Vagina (tissue), 2 donors: Measurements from ENCODE around the gene ZW10. TPM values are rescaled to one million over a fixed set of nuclear protein-coding genes. Genes with fewer than 3 reads are reported as not detected.
"Not testable (repeated sequence)": the region's sequence is repeated elsewhere in the genome, so short reads cannot be mapped to it uniquely, and the experiment has no call there.

Source experiments
- DNase-seq, 2 donors: peaks; one replicate each; pipeline ENCODE4 v3.0.0-alpha.2; 2017; ENCODE audit errors: extremely low spot score in 2 of 2
- H3K27ac ChIP-seq: fragments of 200-600 bp; sonication (generic); one replicate; pipeline ENCODE4 v1.5.1; 2019
- H3K27me3 ChIP-seq: fragments of 200-600 bp; sonication (generic); one replicate; pipeline ENCODE4 v1.5.1; 2019
- H3K36me3 ChIP-seq, 2 donors: fragments of 200-600 bp; sonication (generic); one replicate each; pipeline ENCODE4 v1.5.1; 2017 to 2019
- H3K4me1 ChIP-seq: fragments of 200-600 bp; sonication (generic); one replicate; pipeline ENCODE4 v1.5.1; 2019
- H3K4me3 ChIP-seq, 2 donors: fragments of 200-600 bp; sonication (generic); 1 replicate in 1 of 2; 2 replicates in 1 of 2; pipeline ENCODE4 v1.5.1; 2016 to 2019
- H3K9me3 ChIP-seq: fragments of 200-600 bp; sonication (generic); one replicate; pipeline ENCODE4 v1.5.1; 2019
- POLR2A ChIP-seq, 2 donors: fragments of 450-650 bp; IDR thresholded peaks; one replicate each; pipeline ENCODE4 v1.6.1; 2017; ENCODE audit warnings: antibody characterized with exemption in 2 of 2, mild to moderate bottlenecking in 2 of 2, moderate library complexity in 2 of 2
- POLR2AphosphoS5 ChIP-seq, 2 donors: sonication (generic); formaldehyde crosslinking; IDR thresholded peaks; one replicate each; pipeline ENCODE4 v1.9.0; 2017; ENCODE audit warnings: antibody characterized with exemption in 2 of 2, mild to moderate bottlenecking in 2 of 2, low read depth in 1 of 2; ENCODE audit not compliant: insufficient read depth in 1 of 2
- intact Hi-C: fragments of 100-400 bp; cut with DNase I; formaldehyde crosslinking; loops from one replicate; pipeline ENCODE4 v1.15.1; 2023
- total RNA-seq: library from RNA; depleted of rRNA; stranded (reverse); fragments of >200 nt; gene quantifications from one replicate; pipeline ENCODE4 v1.2.3, GENCODE V29; 2016
- TF ChIP-seq, protein P1 (sequence below), 3 experiments: fragments of 450-650 bp in 2 of 3; fragments of 200-600 bp in 1 of 3; sonication (generic) in 1 of 3; IDR thresholded peaks; one replicate each; pipeline ENCODE4 v1.5.1; 2017 to 2019; ENCODE audit warnings: antibody characterized with exemption in 3 of 3, mild to moderate bottlenecking in 2 of 3, moderate library complexity in 2 of 3

ZW10 gene
- total RNA-seq, 1 donor from 2014 or later = 14.7 TPM

DNA sequence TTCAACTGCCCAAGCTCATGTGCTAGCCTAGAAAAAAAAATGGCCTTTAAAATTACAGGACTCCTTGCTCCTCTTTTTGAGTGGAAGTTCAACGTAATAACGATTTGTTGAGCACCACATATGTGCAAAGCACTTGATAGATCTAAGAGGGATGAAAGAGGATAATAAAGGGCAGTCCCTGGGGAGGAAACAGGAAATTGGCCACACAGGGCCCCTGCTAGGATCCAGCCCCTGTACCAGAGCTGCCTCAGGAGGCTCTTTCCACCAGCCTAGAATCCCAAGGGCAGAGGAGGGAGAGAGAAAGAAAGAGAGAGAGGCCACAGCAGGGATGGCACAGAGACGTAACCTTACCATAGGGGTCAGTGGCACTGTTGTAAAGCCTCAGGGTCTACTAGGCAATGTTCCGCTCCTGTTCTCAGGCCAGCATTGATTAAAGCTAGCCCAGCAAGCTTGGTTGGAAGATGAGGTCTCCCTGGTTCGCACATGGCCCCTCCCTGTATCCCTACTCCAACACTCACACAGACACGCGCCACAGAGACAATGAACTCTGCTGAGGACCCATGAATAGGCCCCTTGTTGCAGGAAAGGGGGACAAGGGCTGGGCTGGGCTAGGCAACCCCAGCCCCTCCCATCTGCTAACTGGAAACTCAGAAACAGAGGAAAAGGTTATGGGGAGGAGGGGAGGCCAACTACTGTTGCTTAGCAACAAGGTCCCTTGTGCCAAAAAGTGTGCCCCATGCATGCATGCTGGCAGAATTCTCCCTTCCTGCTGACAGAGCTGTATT lies 67.4 kb downstream of the ZW10 start, which contains the start of gene TMPRSS5:
TSS of gene TMPRSS5 (minus strand) at position 438 of the 785 bp plus-strand sequence. CDS start at position 354, 84 bp downstream.
- TF ChIP-seq POLR2A (IDR thresholded peaks at IDR 0.05) = no peak
- TF ChIP-seq POLR2AphosphoS5 (IDR thresholded peaks at IDR 0.05; ENCODE audit: insufficient read depth in 1 of 2, low read depth in 1 of 2) = no peak
- TF ChIP-seq, protein P1, sequence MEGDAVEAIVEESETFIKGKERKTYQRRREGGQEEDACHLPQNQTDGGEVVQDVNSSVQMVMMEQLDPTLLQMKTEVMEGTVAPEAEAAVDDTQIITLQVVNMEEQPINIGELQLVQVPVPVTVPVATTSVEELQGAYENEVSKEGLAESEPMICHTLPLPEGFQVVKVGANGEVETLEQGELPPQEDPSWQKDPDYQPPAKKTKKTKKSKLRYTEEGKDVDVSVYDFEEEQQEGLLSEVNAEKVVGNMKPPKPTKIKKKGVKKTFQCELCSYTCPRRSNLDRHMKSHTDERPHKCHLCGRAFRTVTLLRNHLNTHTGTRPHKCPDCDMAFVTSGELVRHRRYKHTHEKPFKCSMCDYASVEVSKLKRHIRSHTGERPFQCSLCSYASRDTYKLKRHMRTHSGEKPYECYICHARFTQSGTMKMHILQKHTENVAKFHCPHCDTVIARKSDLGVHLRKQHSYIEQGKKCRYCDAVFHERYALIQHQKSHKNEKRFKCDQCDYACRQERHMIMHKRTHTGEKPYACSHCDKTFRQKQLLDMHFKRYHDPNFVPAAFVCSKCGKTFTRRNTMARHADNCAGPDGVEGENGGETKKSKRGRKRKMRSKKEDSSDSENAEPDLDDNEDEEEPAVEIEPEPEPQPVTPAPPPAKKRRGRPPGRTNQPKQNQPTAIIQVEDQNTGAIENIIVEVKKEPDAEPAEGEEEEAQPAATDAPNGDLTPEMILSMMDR (IDR thresholded peaks at IDR 0.05) = no peak
- H3K4me1 ChIP-seq = no peaks in the 10 kb centered on the region
- intact Hi-C loops = no loop called here
- no peak for DNase-seq
- no peak within 1 kb of the TSS for H3K27ac ChIP-seq
- no peaks in the 10 kb centered on the region for H3K27me3 ChIP-seq
- no peaks in the 10 kb centered on the region for H3K9me3 ChIP-seq
- H3K4me3 ChIP-seq = no peak within 1 kb of the TSS
- H3K36me3 ChIP-seq = no peaks in the 10 kb centered on the region

DNA sequence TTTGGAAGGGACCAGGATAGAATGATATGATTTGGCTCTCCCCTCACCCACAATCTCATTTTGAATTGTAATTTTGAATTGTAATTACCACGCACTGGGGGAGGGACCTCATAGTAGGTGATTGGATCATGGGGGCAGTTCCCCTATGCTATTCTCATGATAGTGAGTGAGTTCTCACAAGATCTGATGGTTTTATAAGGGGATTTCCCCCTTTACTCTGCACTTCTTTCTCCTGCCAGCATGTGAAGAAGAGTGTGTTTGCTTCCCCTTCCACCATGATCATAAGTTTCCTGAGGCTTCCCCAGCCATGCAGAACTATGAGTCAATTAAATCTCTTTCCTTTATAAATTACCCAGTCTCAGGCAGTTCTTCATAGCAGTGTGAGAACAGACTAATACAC lies 69.9 kb downstream of the ZW10 start:
- H3K27me3 ChIP-seq, H3K27ac ChIP-seq, DNase-seq, intact Hi-C loops, H3K9me3 ChIP-seq, H3K4me1 ChIP-seq, H3K36me3 ChIP-seq, H3K4me3 ChIP-seq: not testable (repeated sequence)

DNA sequence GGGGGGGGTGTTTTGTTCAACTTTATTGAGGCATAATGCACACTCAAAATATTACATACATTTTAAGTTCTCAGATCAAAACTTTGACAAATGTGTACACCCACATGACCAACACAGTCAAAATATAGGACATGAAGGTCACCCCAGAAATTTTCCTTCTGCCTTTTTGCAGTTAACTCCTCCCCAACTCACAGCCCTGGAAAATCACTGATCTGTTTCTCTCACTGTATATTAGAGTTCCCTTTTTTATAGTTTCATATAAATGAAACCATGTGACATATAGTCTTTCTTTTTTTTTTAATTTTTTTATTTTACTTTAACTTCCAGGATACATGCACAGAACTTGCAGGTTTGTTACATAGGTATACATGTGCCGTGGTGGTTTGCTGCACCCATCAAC lies 72.0 kb downstream of the ZW10 start:
- TF ChIP-seq, protein P1 (IDR thresholded peaks at IDR 0.05) = no peak
- TF ChIP-seq POLR2A (IDR thresholded peaks at IDR 0.05) (no peak), POLR2AphosphoS5 (IDR thresholded peaks at IDR 0.05; ENCODE audit: insufficient read depth in 1 of 2, low read depth in 1 of 2) (no peak)
- no peaks in the 10 kb centered on the region for H3K27me3 ChIP-seq
- H3K36me3 ChIP-seq = no peaks in the 10 kb centered on the region
- intact Hi-C loops = no loop called here
- H3K27ac ChIP-seq = no peak overlapping the region
- H3K4me1 ChIP-seq = no peaks in the 10 kb centered on the region
- H3K4me3 ChIP-seq = no peak overlapping the region
- no peaks in the 10 kb centered on the region for H3K9me3 ChIP-seq
- DNase-seq = no peak

DNA sequence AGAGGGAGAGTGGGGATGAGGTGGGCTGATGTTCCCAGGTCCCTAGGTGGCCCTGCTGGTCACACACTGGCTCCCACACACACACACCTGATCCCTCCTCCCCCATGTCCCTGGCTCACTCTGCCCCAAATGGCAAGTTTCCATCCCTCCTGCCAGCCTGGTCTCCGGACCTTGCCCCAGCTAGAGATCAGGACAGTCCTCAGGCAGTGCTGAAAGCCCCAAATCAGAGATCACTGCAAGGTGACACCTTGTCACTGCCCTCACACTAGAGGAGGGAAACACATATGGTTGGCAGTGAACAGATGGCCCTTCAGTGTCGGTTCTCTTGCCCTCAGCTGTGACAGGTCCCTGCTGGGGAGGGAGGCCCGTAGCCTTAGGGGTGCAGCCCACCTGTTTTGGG lies 75.0 kb downstream of the ZW10 start:
- Histone ChIP-seq H3K4me3 (no peak overlapping the region), H3K4me1 (no peaks in the 10 kb centered on the region), H3K27me3 (no peaks in the 10 kb centered on the region), H3K9me3 (no peaks in the 10 kb centered on the region), H3K27ac (no peak overlapping the region), H3K36me3 (no peaks in the 10 kb centered on the region)
- DNase-seq = peak in 1 of 2 donors; percentile 47
- TF ChIP-seq POLR2A (IDR thresholded peaks at IDR 0.05) (no peak), POLR2AphosphoS5 (IDR thresholded peaks at IDR 0.05; ENCODE audit: insufficient read depth in 1 of 2, low read depth in 1 of 2) (no peak)
- TF ChIP-seq, protein P1 (IDR thresholded peaks at IDR 0.05) = no peak
- intact Hi-C loops = no loop called here

DNA sequence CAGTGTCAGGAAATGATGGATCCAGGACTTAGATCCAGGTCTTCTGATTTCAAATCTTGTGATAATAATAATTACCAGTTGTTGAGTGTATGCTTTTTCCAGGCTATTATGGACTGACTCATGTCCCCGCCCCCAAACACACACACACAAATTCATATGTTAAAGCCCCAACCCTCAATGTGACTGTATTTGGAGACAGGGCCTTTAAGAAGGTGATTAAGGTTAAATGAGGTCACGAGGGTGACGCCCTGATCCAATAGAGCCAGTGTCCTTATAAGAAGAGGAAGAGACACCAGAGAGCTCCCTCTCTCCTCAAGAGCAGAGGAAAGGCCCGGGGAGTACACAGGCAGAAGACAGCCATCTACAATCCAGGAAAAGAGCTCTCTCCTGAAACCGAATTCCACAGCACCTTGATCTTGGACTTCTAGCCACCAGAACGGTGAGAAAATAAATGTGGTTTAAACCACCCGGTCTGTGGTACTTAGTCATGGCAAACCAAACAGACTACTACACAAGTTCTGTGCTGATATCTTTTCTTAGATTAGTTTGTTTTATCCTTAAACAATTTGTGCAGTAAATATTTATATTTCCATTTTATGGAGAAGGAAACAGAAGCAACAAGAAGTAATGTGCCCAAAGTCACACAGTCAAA lies 75.6 kb downstream of the ZW10 start:
- peak in 1 of 2 donors; percentile 16 for DNase-seq
- Histone ChIP-seq H3K4me1 (no peaks in the 10 kb centered on the region), H3K4me3 (no peak overlapping the region), H3K9me3 (no peaks in the 10 kb centered on the region), H3K27ac (no peak overlapping the region), H3K36me3 (no peaks in the 10 kb centered on the region), H3K27me3 (no peaks in the 10 kb centered on the region)
- intact Hi-C loops = no loop called here
- no peak for TF ChIP-seq POLR2AphosphoS5 (IDR thresholded peaks at IDR 0.05; ENCODE audit: insufficient read depth in 1 of 2, low read depth in 1 of 2)
- TF ChIP-seq POLR2A (IDR thresholded peaks at IDR 0.05) = no peak
- TF ChIP-seq, protein P1 (IDR thresholded peaks at IDR 0.05) = no peak
